Inflammatory macrophage treated with lipopolysaccharide for 4 hours (primary cell): ENCODE measurements around the gene ZNF320.
A peak's percentile ranks its signal among the peaks of the same experiment; 100 is the strongest.
"Not testable (repeated sequence)": the region's sequence is repeated elsewhere in the genome, so short reads cannot be mapped to it uniquely, and the experiment has no call there.

Experiments
- DNase-seq: peaks from one replicate; pipeline ENCODE4 v3.0.0-alpha.2; 2020

The ZNF320 gene

GRCh38 chr19:52917531-52917930 is 20.1 kb upstream of the ZNF320 start:
- no peak for DNase-seq

- DNase-seq = peak; percentile 5
Observed at GRCh38 chr19:52910648-52911047, 13.2 kb upstream of the ZNF320 start.

- DNase-seq = not testable (repeated sequence)
Observed at GRCh38 chr19:52904052-52904780, 6.8 kb upstream of the ZNF320 start.

- DNase-seq = no peak
Observed at GRCh38 chr19:52901842-52902241, 4.4 kb upstream of the ZNF320 start.

GRCh38 chr19:52898596-52898995 is 1.2 kb upstream of the ZNF320 start:
- not testable (repeated sequence) for DNase-seq

GRCh38 chr19:52898101-52898500 is 666 bp upstream of the ZNF320 start:
- no peak for DNase-seq

- peak; percentile 27 for DNase-seq
Observed at GRCh38 chr19:52896431-52897137, 851 bp downstream of the ZNF320 start.

- DNase-seq = no peak
Observed at GRCh38 chr19:52891336-52891735, 6.1 kb downstream of the ZNF320 start.

- DNase-seq = no peak
Observed at GRCh38 chr19:52889931-52890330, 7.5 kb downstream of the ZNF320 start.

GRCh38 chr19:52889076-52889475 is 8.4 kb downstream of the ZNF320 start:
- no peak for DNase-seq

GRCh38 chr19:52880895-52881389 is 16.5 kb downstream of the ZNF320 start:
- DNase-seq = no peak

GRCh38 chr19:52872996-52873395 is 24.4 kb downstream of the ZNF320 start:
- not testable (repeated sequence) for DNase-seq

GRCh38 chr19:52871466-52871865 is 26.0 kb downstream of the ZNF320 start:
- DNase-seq = no peak

- not testable (repeated sequence) for DNase-seq
Observed at GRCh38 chr19:52868031-52868430, 29.4 kb downstream of the ZNF320 start.

GRCh38 chr19:52857378-52858191 is 39.9 kb downstream of the ZNF320 start, which contains the start of gene ZNF468:
Gene ZNF468, minus strand, starts transcription at chr19:52857619. Its CDS starts 3,347 bp downstream, at chr19:52854272.
- DNase-seq = peak; percentile 72

- peak; percentile 6 for DNase-seq
Observed at GRCh38 chr19:52856540-52857377, 40.7 kb downstream of the ZNF320 start.
